GM18526 (cell line): ENCODE data around the gene PRKN.

Experiments
- POLR2A ChIP-seq: IDR thresholded peaks from 3 replicates; pipeline ENCODE4 v1.6.1; 2011; ENCODE audit not compliant: insufficient read length; ENCODE audit errors: extremely low read depth

PRKN gene

DNA sequence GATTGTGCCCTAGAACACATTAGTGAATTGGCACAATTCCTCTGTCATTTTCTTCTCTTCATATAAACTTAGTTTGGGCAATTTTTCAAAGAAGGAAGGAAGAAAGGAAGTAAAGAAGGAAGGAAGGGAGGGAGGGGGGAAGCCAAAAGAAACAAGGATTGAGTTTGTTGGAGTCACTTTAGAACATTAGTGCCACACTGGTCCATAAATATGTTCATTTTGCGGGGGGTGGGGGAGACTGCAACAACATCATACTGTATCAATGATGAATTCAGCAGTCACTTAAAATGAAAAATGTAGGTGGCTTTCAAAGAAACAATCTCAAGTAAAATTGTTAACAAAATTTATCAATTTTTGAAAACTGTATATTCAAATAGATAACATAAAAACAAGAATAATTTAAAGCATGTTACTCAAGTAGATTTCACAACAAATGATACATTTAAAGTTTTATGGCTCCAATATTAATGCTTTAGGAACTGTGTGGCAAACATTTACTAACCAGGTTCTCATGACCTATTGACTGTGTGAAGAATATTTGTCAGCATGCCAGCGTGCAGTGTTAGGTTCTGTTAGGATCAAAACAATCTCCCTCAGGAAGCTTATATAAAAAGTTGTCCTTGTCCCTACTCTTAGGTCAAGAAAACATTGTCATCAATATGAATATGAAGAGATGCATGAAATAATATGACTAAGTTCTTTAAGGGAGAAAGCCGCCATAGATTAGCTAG lies 1245.6 kb downstream of the PRKN start:
- no peak for TF ChIP-seq POLR2A

DNA sequence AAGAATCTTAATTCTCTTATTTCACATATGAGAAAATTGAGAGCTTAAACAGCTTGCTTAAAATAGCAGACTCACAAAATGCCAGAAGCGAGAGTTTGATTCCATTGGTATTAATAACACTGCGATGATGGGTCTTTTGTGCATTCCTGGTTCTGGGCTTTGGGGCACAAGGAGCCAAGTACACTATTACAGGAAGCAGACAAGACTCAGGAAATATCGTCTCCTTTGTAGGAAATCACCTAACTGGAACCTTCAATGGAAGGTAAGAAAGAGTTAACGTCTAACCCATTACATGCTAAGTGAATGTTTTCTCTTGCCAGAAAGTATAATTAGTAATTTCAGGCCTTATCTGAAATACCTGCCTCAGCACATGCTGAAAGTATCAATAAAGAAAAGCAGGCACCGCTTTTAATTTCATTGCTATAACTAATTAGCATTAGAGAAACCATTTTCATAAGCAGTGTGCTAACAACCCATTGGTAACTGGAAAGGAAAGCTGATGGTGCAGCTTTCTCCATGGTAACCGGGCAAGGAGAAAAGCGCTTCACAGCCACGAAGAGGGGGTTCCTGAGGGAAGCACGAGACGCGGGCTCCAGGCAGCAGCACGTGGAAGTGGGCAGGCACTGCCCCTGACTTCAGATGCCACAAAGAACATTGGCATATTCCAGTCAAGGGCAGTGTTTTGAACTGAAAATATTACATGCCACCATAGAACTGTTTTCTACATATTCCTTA lies 1247.0 kb downstream of the PRKN start:
- no peak for TF ChIP-seq POLR2A

DNA sequence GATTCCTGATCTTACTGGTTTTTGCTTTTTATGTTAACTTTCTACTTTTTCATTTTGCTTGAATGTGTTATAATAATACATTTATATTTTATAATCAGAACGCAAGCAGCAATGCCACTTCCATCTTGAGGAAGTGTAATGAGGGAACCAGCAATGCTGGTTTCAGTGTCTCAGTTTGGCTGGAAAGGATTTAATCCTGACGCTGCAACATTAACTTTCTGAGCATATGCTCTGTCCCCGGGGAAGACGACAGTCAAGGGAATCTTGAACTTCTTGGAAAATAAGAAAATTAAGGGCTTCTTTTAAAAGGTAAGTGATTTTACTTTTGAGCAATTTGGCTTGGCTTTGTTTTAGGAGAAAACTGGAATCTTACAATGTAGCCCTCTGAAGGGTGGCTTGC lies 1248.2 kb downstream of the PRKN start:
- no peak for TF ChIP-seq POLR2A

DNA sequence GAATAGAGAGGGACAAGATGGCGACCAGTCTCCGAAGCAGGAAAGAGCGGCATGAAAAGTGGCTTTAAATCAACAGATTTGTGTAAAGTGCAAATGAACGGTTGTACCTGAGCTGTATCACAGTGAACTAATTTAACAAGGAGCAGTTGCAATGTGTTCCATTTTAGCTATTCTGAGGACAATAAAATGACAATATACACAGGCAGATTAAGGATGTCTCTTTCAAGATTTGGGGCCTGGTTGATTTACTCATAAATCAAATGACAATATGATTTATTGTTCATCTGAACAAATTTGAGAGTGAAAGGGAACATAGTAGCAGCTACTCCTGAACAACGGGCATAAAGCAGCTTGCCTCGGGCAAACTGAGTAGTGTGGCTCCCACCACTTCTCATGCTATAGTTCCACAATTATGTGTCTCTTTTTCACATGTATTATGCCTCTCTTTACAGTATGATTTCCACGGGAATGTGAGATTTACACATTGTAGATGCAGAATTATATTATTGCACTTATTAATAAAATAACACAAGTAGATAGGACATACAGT lies 1249.6 kb downstream of the PRKN start:
- TF ChIP-seq POLR2A, result no peak

DNA sequence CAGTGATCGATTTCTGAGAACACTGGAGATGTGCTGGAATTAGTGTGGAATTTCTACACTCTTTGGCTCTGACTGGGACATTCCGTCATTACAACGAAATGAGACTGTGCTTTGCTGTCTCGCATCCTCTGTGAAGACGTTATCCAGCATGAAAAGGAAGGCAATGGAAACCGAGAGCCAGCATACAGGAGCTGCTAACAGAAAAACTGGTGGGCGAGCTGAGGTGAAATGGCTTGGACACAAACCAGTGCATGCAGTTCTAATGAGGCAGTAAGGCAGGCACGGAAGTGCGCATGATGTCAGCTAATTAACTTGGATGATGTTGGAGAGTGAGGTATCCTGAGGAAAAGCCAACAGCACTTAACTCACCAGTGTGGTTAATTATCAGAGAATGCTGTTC lies 1250.9 kb downstream of the PRKN start:
- no peak for TF ChIP-seq POLR2A

DNA sequence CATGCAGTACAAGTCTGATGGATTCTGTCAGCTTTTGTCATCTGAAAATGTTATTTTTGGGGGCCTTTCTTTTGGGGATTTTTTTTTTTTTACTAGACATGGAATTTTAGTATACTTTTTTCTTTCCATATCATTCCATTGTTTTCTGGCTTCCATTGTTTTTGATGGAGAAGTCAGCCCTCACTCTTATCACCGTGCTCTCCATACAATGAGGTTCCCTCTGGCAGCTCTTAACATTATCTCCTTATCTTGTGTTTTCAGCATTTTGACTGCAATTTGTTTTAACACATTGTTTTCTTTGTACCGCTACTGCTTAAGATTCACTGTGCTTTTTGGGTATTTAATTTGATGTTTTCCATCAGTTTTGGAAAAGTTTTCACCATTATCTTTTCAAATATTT lies 1262.2 kb downstream of the PRKN start:
- TF ChIP-seq POLR2A, result no peak

DNA sequence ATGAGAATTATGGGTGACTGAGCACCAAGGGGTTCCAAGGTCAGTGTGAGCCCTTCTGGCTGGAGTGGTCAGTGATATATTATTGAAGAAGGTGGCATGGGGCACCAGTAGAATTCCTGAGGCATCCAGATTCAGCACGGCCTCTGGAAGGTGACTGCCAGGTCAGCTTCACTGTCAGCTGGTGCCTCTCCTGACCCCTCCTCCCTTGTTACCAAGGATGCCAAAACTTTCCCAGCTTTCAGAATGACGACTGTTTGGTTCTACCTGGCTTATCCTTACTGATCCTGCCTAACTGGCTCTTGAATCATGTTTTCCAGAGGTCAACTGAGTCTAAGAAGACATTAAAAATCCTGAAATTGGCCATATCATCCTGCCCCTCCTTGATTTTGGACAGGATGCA lies 1264.5 kb downstream of the PRKN start:
- no peak for TF ChIP-seq POLR2A

DNA sequence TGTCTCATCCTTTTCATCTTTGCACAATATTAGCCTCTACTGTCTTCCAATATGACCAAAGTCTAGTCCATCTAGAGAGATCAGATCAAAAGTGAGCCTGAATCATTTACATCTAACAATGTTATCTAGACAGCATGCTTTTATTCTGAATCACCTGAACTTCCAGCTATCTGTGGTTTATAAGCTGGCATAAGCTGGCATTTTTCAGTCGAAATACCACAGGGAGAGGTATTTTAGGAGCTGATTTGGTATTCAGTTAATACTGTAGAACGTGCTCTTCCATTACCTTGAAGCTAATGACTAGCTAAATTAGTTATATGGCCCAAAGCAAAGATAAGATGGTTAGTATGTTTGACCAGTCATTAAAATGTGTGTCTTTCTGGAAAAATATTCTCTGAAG lies 1265.4 kb downstream of the PRKN start:
- no peak for TF ChIP-seq POLR2A

DNA sequence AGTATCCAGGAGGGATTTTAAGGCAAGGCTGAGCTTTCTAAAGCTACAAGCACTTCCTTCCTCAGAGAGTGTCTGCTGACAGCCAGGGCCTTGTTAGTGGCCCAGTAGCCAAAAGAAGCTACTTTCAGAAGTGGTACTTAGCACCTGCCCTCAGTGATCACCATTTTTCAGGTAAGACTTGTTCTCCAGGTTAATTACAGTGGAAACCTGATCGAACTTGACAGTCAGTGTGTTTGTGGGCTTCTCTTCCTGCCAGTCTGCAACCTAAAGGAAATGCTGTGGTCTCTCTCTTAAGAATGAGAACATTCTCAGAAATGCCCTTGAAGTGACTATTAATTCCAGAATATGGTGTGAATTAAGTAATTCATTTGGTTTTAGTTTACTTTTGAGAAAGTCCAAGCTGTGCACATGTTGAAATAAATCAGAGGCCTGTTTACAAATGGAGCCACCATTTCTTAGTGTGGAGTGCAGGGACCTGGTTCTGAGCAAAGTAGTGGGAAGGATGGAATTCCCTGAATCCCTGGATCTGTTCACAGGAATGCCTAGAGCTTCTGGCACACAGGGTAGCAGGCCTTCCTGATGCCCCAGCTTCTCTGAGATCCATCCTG lies 1268.5 kb downstream of the PRKN start:
- TF ChIP-seq POLR2A, result no peak

DNA sequence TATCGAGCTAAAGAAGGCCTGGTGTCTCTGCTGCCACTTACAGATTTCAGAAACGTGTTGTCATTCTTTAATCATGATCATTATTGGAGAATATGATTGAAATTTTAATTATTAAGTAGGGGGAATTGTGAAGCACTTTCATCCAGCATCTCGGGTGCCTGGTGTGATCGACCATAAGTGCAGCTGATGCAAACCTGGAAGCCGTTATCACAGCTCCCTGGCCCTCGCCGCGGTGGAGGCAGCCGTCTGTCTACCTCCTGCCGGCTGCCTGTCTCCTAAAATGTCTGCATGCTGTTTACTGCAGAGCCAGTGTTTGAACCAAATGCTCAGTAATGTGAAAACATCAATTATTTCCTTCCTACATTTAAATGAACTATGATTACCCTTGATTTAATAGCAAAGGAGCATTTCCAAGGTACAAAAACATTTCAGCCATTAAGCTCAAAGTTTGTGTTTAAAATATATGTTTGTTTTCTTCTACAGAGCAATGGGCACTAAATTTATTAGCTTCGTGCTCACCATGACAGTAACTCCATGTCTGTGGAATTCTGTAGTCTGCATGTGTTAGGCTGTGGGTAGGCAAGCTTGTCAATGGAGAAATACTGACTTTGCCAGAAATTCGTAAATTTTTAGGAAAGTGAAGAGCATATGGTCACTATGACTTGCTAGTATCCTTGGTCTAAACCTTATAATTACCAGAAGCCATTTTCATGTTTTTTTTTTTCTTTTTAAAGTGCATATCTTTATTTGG lies 1269.2 kb downstream of the PRKN start:
- no peak for TF ChIP-seq POLR2A

DNA sequence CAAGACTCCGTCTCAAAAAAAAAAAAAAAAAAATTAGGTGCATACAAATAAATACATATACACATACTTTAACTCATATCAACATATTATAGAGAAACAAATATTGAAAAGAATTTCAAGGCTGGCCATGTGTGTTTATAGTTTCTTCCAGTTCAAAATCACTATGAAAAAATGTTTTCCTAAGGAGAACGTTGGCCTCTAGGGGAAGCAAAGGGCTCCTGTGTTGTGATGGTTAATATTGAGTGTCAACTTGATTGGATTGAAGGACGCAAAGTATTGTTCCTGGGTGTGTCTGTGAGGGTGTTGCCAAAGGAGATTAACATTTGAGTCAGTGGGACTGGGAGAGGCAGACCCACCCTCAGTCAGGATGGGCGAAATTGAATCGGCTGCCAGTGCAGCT lies 1271.7 kb downstream of the PRKN start:
- no peak for TF ChIP-seq POLR2A

DNA sequence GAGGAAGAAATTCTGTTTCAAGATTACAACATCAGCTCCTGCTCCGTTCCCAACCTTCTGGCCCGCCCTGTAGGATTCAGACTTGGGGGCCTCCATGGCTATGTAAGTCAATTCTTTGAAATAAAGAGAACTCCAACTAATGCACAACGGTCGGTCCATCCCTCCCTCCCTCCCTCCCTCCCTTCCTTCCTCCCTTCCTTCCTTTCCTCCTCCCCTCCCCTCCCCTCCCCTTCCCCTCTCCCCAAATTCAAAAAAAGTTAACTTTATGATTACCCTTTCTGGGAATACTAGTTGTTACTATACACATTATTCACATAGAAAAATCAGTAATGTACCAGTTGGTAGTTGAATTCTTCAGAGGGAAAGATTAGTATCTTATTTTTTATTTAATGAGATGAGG lies 1274.0 kb downstream of the PRKN start:
- no peak for TF ChIP-seq POLR2A

DNA sequence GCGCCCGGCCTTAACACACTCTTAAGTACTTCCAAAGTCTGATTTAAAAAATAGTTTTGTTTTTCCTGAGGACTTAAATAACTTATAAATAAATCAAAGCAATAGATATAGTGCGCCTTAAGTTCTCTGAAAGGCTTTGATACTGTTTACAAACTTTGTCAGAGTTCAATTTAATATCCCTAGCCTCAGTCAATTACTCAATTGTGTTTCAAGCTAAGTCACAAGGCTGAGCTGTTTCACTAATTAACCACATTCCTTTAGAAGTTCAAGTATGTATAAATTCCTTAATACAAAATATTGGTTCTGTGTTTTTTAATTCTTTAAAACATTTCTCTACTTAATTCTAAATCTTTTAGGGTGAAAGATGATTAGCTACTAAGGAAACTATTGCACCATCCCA lies 1275.3 kb downstream of the PRKN start:
- TF ChIP-seq POLR2A, result no peak

DNA sequence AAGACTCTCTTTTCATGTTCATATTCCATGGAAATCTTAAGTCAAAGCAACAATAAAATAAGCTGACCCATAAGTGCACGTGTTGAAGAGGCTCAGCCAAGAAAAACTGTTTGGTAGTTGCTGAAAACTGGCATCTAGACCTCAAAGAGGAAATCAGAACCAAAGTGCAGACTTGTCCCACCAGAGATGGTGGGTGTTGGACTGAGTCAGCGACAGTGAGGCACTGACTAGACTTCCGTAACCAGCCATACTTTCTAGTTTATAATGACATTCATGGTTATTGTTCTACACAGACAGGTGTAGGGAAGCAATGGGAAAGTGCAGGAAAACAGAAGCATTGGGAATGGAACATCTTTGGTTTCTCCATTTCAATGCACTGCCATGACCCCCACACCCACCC lies 1278.0 kb downstream of the PRKN start:
- TF ChIP-seq POLR2A, result no peak

DNA sequence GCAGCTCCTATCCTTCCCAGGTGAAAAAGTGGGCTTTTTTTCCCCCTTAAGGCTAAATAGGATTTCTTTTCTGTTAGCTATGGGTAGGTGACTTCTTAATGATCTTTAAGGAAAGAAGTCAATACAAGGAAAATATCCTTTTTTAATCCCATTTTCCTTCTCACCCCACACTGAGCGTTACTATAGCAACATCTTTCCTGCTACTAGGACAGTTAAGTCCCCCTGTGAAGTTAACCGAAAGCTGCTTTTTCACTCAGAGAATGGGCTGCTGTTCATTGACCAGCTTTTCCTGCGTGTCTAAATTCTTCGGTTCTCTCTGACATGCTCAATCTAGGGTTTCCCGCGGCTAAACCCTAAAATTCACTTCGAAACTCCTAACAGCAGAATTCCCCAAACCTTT lies 1280.6 kb downstream of the PRKN start:
- no peak for TF ChIP-seq POLR2A
